ENCODE data around the gene DLG2.

- no peak for TF ChIP-seq TEAD4 (IDR thresholded peaks at IDR 0.05)
- TF ChIP-seq CEBPB (IDR thresholded peaks at IDR 0.05), result no peak
- TF ChIP-seq FOXM1 (IDR thresholded peaks at IDR 0.05; ENCODE audit: borderline replicate concordance, low read depth), result no peak
- no peak for TF ChIP-seq EP300 (IDR thresholded peaks at IDR 0.05; ENCODE audit: borderline replicate concordance)
- no peak for TF ChIP-seq YY1 (IDR thresholded peaks at IDR 0.05; ENCODE audit: low read depth)
- no peak for TF ChIP-seq TAF1 (IDR thresholded peaks at IDR 0.05; ENCODE audit: low read depth)
- TF ChIP-seq REST (IDR thresholded peaks at IDR 0.05; ENCODE audit: low read depth), result no peak
- TF ChIP-seq RAD21 (IDR thresholded peaks at IDR 0.05; ENCODE audit: low read depth), result no peak
- TF ChIP-seq TCF12 (IDR thresholded peaks at IDR 0.05; ENCODE audit: low read depth), result no peak
- TF ChIP-seq ZBTB7A (IDR thresholded peaks at IDR 0.05; ENCODE audit: low read depth), result no peak
- TF ChIP-seq CREB1 (IDR thresholded peaks at IDR 0.05; ENCODE audit: low read depth), result no peak
- no peak for TF ChIP-seq MAX (IDR thresholded peaks at IDR 0.05)
These were observed 1379.2 kb downstream of the DLG2 start for GRCh38 chr11:84247926-84248325.
